CD1c-positive myeloid dendritic cell (primary cell): ENCODE data around the gene TLR8.
"Not testable (repeated sequence)": the region's sequence is repeated elsewhere in the genome, so short reads cannot be mapped to it uniquely, and the experiment has no call there.

ENCODE experiments used
- DNase-seq: peaks from one replicate; pipeline ENCODE4 v3.0.0-alpha.2; 2016; ENCODE audit errors: extremely low spot score

Gene TLR8

GRCh38 chrX:12896935-12897334, 9.5 kb upstream of the TLR8 start:
- DNase-seq: peak; percentile 59

- no peak for DNase-seq
Measured at GRCh38 chrX:12898073-12898472, 8.3 kb upstream of the TLR8 start.

- no peak for DNase-seq
Measured at GRCh38 chrX:12899506-12899905, 6.9 kb upstream of the TLR8 start.

GRCh38 chrX:12901486-12901885, 4.9 kb upstream of the TLR8 start:
- peak; percentile 49 for DNase-seq

GRCh38 chrX:12903646-12904045, 2.8 kb upstream of the TLR8 start:
- no peak for DNase-seq

- peak; percentile 71 for DNase-seq
Measured at GRCh38 chrX:12910423-12911121, 4.2 kb downstream of the TLR8 start.

- no peak for DNase-seq
Measured at GRCh38 chrX:12911122-12911470, 4.7 kb downstream of the TLR8 start.

GRCh38 chrX:12912791-12913482, 6.5 kb downstream of the TLR8 start:
- no peak for DNase-seq

- DNase-seq: no peak
Measured at GRCh38 chrX:12917753-12918152, 11.3 kb downstream of the TLR8 start.

- peak; percentile 59 for DNase-seq
Measured at GRCh38 chrX:12919051-12919450, 12.6 kb downstream of the TLR8 start.

GRCh38 chrX:12919620-12920019, 13.2 kb downstream of the TLR8 start:
- no peak for DNase-seq

- DNase-seq: no peak
Measured at GRCh38 chrX:12920990-12921389, 14.6 kb downstream of the TLR8 start.

GRCh38 chrX:12921886-12922598, 15.6 kb downstream of the TLR8 start:
- DNase-seq: no peak

GRCh38 chrX:12922599-12922919, 16.1 kb downstream of the TLR8 start:
- DNase-seq: no peak

GRCh38 chrX:12929701-12930100, 23.3 kb downstream of the TLR8 start:
- DNase-seq: peak; percentile 48

GRCh38 chrX:12930150-12930549, 23.7 kb downstream of the TLR8 start:
- no peak for DNase-seq

- DNase-seq: no peak
Measured at GRCh38 chrX:12932244-12932643, 25.8 kb downstream of the TLR8 start.

- no peak for DNase-seq
Measured at GRCh38 chrX:12934850-12935249, 28.4 kb downstream of the TLR8 start.

- no peak for DNase-seq
Measured at GRCh38 chrX:12936947-12937346, 30.5 kb downstream of the TLR8 start.

GRCh38 chrX:12940471-12940870, 34.1 kb downstream of the TLR8 start:
- DNase-seq: not testable (repeated sequence)

- DNase-seq: not testable (repeated sequence)
Measured at GRCh38 chrX:12943592-12943991, 37.2 kb downstream of the TLR8 start.

- DNase-seq: not testable (repeated sequence)
Measured at GRCh38 chrX:12944452-12944851, 38.0 kb downstream of the TLR8 start.

- no peak for DNase-seq
Measured at GRCh38 chrX:12945494-12945893, 39.1 kb downstream of the TLR8 start.
